SK-N-MC (cell line): ENCODE results near the gene LBX2.

Experiments
- EZH2 ChIP-seq: fragments of 200-600 bp; sonication (generic); IDR thresholded peaks from one replicate; pipeline ENCODE4 v1.6.1; 2017; ENCODE audit warnings: antibody characterized with exemption
- FOXP2 ChIP-seq: optimal IDR thresholded peaks from 2 replicates; pipeline ENCODE3; 2011; ENCODE audit warnings: mild to moderate bottlenecking, moderate library complexity; ENCODE audit not compliant: insufficient read depth; ENCODE audit errors: extremely low read length, control extremely low read depth
- POLR2AphosphoS5 ChIP-seq: IDR thresholded peaks from 2 replicates; pipeline ENCODE4 v1.6.1; 2012; ENCODE audit warnings: mild to moderate bottlenecking, low read depth, low read length, borderline replicate concordance

DNA sequence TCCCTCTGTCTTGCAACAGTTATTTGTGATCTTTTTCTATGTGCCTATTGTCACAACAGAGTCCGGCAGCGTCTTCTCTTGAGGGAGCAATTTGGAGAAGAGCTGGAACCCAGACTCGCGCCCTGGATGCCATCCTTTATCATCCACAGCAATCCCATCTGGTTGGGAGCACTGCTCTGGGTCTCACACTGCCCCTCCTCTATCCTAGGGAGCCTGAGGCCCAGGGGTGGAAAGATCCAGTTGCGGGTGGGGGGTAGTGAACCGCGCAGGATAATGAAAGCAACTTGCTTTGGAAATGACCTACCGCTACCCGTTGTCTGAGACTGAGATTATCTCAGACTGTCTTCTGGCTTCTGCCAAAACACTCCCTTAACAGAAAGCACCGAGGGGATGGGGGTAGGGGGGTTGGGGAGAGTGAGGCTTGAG lies 40.5 kb downstream of the LBX2 start:
- no peak for TF ChIP-seq POLR2AphosphoS5
- no peak for TF ChIP-seq EZH2
- TF ChIP-seq FOXP2 = no peak
